Smooth muscle cell of the brain vasculature (primary cell): ENCODE results near the gene IMMT.

Experiments
- DNase-seq: peaks from one replicate; pipeline ENCODE4 v3.0.0-alpha.2; 2012; ENCODE audit warnings: low read depth, low spot score

The IMMT gene

GRCh38 chr2:86226636-86227520 lies 31.6 kb upstream of the IMMT start:
- DNase-seq: no peak

- DNase-seq: no peak
Measured at GRCh38 chr2:86226070-86226469, 30.8 kb upstream of the IMMT start.

- DNase-seq: no peak
Measured at GRCh38 chr2:86225581-86225980, 30.3 kb upstream of the IMMT start.

- DNase-seq: no peak
Measured at GRCh38 chr2:86224645-86225355, 29.5 kb upstream of the IMMT start.

GRCh38 chr2:86223927-86224560 lies 28.8 kb upstream of the IMMT start:
- DNase-seq: no peak

GRCh38 chr2:86223140-86223926 lies 28.1 kb upstream of the IMMT start:
- DNase-seq: no peak

- DNase-seq: no peak
Measured at GRCh38 chr2:86221066-86221684, 25.9 kb upstream of the IMMT start.

GRCh38 chr2:86219896-86220295 lies 24.6 kb upstream of the IMMT start:
- no peak for DNase-seq

- no peak for DNase-seq
Measured at GRCh38 chr2:86218124-86218523, 22.9 kb upstream of the IMMT start.

- no peak for DNase-seq
Measured at GRCh38 chr2:86216575-86217555, 21.6 kb upstream of the IMMT start.

GRCh38 chr2:86214503-86214832 lies 19.2 kb upstream of the IMMT start:
- DNase-seq: no peak

- no peak for DNase-seq
Measured at GRCh38 chr2:86213699-86214502, 18.6 kb upstream of the IMMT start.

GRCh38 chr2:86213056-86213455 lies 17.8 kb upstream of the IMMT start:
- DNase-seq: no peak

- DNase-seq: no peak
Measured at GRCh38 chr2:86211796-86212188, 16.5 kb upstream of the IMMT start.

GRCh38 chr2:86211033-86211795 lies 16.0 kb upstream of the IMMT start:
- no peak for DNase-seq

GRCh38 chr2:86204458-86204857 lies 9.2 kb upstream of the IMMT start:
- no peak for DNase-seq

- no peak for DNase-seq
Measured at GRCh38 chr2:86203614-86204013, 8.4 kb upstream of the IMMT start.

- DNase-seq: no peak
Measured at GRCh38 chr2:86202702-86203101, 7.4 kb upstream of the IMMT start.

- DNase-seq: no peak
Measured at GRCh38 chr2:86202336-86202692, 7.1 kb upstream of the IMMT start.
